ENCODE results near the gene ITGAL. TPM values are rescaled to one million over a fixed set of nuclear protein-coding genes. Genes with fewer than 3 reads are reported as not detected.
A peak's percentile ranks its signal among the peaks of the same experiment; 100 is the strongest.

ITGAL gene
- total and polyA plus RNA-seq, 2 of the 13 experiments (the other 11 are each of a cell fraction or from before 2014, with no cell fraction given), result 0.86 to 1.2 TPM

DNA sequence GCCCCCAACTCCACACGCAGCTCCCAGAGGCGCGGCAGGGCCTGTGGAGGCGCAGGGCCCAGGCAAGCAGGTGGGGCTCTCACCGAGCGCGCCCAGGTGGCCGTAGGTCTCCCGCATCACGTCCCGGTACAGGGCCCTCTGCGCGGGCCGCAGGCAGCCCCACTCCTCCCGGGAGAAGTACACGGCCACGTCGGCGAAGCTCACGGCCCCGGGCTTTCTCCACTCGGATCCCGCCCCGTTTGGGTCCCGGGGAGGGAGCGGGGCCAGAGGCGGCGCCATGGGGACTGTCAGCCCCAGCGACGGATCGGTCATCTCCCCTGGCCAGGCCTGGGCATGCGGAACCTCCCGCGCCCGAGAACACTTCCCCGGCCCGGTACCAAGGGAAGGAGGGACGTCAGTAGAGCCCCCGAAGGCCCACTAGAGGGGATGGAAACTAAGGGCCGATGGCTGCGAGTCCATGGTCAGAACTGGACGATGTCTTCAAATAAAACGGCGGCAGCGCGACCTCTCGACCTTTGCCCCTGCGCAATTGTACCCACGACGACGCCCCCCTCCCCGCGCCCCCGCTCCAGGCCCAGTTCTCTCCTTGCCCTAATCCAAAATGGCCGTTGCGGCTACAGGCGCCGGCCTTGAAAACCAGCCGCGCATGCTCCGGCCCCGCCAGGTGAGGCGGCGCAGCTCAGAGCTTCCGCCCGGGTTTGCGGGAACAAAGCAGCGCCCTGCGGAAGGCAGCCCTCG is 62.0 kb downstream of the ITGAL start, which contains the start of gene ZNF747 (continued):
- TF ChIP-seq AHDC1 (CRISPR knock-in tag; IDR thresholded peaks at IDR 0.05; ENCODE audit: borderline replicate concordance), result no peak; the same call in 1 of the 2 replicates
- no peak for TF ChIP-seq ATF7 (IDR thresholded peaks at IDR 0.05)
- no peak; the same call in 1 of the 2 replicates for TF ChIP-seq ATF7 (CRISPR knock-in tag; IDR thresholded peaks at IDR 0.05)
- TF ChIP-seq, protein P1, sequence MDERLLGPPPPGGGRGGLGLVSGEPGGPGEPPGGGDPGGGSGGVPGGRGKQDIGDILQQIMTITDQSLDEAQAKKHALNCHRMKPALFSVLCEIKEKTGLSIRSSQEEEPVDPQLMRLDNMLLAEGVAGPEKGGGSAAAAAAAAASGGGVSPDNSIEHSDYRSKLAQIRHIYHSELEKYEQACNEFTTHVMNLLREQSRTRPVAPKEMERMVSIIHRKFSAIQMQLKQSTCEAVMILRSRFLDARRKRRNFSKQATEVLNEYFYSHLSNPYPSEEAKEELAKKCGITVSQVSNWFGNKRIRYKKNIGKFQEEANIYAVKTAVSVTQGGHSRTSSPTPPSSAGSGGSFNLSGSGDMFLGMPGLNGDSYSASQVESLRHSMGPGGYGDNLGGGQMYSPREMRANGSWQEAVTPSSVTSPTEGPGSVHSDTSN (CRISPR knock-in tag; IDR thresholded peaks at IDR 0.05), result no peak
- peak; percentile 85 for TF ChIP-seq RXRA (CRISPR knock-in tag; IDR thresholded peaks at IDR 0.05)
- TF ChIP-seq ZNF101 (CRISPR knock-in tag; IDR thresholded peaks at IDR 0.05; ENCODE audit: borderline replicate concordance, low read depth), result no peak; the same call in 1 of the 2 replicates
- peak; percentile 66; the same call in 1 of the 2 replicates for TF ChIP-seq KDM4B (CRISPR knock-in tag; IDR thresholded peaks at IDR 0.05)
- TF ChIP-seq, protein P2, sequence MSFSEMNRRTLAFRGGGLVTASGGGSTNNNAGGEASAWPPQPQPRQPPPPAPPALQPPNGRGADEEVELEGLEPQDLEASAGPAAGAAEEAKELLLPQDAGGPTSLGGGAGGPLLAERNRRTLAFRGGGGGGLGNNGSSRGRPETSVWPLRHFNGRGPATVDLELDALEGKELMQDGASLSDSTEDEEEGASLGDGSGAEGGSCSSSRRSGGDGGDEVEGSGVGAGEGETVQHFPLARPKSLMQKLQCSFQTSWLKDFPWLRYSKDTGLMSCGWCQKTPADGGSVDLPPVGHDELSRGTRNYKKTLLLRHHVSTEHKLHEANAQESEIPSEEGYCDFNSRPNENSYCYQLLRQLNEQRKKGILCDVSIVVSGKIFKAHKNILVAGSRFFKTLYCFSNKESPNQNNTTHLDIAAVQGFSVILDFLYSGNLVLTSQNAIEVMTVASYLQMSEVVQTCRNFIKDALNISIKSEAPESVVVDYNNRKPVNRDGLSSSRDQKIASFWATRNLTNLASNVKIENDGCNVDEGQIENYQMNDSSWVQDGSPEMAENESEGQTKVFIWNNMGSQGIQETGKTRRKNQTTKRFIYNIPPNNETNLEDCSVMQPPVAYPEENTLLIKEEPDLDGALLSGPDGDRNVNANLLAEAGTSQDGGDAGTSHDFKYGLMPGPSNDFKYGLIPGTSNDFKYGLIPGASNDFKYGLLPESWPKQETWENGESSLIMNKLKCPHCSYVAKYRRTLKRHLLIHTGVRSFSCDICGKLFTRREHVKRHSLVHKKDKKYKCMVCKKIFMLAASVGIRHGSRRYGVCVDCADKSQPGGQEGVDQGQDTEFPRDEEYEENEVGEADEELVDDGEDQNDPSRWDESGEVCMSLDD (CRISPR knock-in tag; IDR thresholded peaks at IDR 0.05; ENCODE audit: borderline replicate concordance), result no peak; the same call in 1 of the 2 replicates
- peak; percentile 57 for TF ChIP-seq ZNF317 (CRISPR knock-in tag; IDR thresholded peaks at IDR 0.05)
- peak; percentile 45; the same call in 1 of the 2 replicates for TF ChIP-seq ZMAT3 (CRISPR knock-in tag; conservative IDR thresholded peaks at IDR 0.05)
- no peak for TF ChIP-seq ARNT (IDR thresholded peaks at IDR 0.05)
- no peak for TF ChIP-seq ZFP36 (IDR thresholded peaks at IDR 0.05; ENCODE audit: borderline replicate concordance, low read depth, low read length, partially characterized antibody)
- peak; percentile 87 for TF ChIP-seq IRX3 (CRISPR knock-in tag; IDR thresholded peaks at IDR 0.05; ENCODE audit: borderline replicate concordance, low read depth)
- peak; percentile 67; the same call in 1 of the 2 replicates for TF ChIP-seq ZNF512 (CRISPR knock-in tag; IDR thresholded peaks at IDR 0.05)
- TF ChIP-seq CENPT (CRISPR knock-in tag; IDR thresholded peaks at IDR 0.05; ENCODE audit: low read depth), result peak; percentile 16; the same call in 1 of the 2 replicates
- TF ChIP-seq KAT7 (CRISPR knock-in tag; IDR thresholded peaks at IDR 0.05; ENCODE audit: borderline replicate concordance), result peak; percentile 90
- TF ChIP-seq ZFY (CRISPR knock-in tag; IDR thresholded peaks at IDR 0.05), result peak; percentile 97
- TF ChIP-seq CENPX (CRISPR knock-in tag; IDR thresholded peaks at IDR 0.05), result no peak
- 0 out of 2 replicates have a peak, but pooled peaks have one; percentile 10 for TF ChIP-seq KDM6A (CRISPR knock-in tag; IDR thresholded peaks at IDR 0.05; ENCODE audit: low read depth)
